HG03520 (cell line): Measurements from ENCODE around the gene QSOX1.

Experiments used
- ATAC-seq: cut with Tn5 transposase; IDR thresholded peaks from one replicate; pipeline ENCODE4 v1.9.1; 2021; ENCODE audit warnings: mild to moderate bottlenecking, moderate library complexity; ENCODE audit not compliant: unreplicated experiment

Gene QSOX1

DNA sequence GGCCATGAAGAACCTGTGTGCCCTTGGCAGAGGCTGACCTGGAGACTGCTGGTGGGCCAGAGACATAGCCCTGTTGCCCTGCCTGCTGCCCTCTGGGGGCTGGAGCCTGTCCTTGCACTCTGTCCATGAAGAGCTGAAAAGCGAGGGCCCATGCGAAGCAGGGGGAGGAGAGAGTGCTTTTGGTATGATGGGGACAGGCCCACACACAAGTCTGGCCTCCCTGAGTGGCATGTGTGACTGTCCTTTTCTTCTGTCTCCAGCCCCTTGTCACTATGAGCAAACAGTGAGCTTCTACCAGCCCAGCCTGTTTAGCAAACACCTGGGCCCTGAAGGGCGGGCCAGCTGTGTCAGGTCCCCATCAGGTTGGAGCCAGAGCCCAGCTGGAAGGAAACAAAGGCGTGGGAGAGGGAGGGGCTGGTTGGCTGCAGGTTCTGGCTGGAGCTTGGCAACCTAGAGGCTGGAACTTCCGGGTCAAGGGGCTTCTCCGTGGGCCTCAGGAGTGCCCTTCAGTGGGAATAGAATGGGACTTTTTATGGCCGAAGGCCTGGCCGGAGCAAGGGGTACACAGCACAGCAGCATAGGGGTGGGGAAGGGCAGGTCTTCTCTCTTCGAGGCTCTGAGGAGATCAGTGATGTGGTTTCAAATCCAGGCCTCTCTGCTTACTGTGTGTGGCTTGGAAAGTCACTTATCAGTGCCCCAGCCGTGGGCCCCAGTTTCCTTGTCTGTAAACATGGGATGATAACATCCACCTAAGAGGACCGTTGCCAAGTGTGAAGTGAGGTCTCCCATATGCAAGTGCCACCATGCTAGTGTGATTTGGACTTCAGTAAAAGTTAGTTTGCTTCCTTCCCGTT lies 14.3 kb downstream of the QSOX1 start:
- no peak for ATAC-seq

DNA sequence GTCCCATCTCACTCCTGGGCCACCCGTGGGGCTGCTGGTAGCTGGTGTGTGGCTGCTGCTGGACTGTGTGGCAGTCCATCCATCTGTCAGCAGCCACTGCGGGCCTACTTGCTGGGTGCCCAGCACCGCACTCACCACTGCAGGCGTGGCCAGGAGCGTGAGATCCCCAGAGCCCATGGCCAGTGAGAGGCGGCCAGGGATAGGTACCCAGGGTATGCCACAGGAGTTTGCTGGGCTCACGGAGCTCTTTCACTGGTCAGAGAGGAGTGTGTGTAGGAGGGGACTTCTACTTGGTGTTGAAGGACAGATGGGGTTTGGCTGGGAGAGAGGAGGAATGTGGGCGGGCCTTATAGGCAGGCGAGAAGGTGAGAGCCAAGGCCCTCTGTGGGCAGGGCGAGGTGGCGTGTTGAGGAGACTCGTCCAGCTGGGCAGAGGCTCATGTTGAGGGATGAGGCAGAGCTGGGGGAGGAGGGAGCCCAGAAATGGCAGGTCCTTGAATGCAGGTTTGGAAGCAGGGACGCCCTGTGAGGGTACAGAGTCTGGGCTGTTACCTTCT lies 15.0 kb downstream of the QSOX1 start:
- ATAC-seq = no peak

DNA sequence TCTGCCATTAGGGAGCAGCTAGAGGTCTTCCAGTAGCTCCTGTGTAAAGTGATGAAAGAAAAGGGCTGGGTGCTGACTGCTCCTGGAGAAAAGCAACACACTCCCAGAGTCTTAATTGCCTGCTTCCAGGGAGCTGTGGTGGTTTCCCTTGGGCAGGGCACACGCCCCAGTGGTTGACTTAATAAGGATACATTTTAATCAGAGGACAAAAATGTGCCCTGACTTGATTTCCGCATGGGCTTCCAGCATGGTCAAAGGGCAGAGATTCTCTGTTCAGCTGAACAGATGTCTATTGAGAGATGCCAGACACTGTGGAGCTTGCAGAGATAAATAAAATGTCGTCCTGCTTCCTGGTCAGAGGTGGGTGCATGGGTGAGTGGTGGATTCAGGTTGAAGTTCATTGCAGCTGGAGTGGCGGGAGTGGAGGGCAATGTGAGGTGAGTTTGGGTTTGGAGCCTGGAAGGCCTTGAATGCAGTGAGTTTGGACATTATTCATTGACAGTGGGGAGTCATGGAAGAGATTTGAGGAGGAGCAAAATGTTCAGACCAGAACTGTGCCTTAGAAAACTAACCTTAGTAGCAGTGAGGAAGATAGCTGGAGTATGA lies 16.0 kb downstream of the QSOX1 start:
- ATAC-seq = no peak

DNA sequence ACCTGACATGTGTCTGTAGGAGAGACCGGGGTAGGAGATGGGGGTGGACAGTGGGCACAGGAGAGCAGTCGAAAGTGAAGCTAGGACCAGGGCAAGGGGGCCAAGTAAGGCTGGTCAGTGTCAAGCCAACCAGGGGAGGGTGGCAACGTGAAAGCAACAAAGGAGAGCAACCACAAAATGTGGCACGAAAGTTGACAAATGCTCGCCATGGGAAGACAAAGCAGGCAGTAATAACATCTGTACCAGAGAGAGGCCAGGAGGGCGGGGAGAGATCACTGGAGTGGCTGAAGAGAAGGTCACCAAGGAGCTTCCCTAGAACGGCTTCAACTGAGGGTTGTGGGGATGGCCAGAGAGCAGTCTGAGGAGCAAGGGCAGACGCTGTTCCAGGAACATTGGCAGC lies 17.0 kb downstream of the QSOX1 start:
- ATAC-seq = no peak

DNA sequence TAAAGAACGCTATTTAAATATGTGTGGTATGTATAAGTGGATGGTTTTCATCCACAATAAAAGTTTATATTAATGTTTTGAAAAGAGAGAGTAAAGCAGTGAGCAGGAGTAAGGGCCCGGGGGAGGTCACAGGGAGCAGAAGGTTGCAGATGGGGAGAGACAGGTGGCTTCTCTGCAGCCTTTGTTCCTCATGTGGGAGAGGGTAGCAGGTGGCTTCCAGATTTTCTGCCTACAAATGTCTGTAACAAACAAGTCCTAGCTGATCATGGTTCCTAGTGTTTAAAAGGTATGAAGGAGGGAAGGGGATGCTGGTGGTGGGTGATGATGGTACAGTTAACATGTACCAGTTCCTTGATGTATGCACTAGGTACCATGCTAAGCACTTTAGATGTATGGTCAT lies 18.8 kb downstream of the QSOX1 start:
- no peak for ATAC-seq

DNA sequence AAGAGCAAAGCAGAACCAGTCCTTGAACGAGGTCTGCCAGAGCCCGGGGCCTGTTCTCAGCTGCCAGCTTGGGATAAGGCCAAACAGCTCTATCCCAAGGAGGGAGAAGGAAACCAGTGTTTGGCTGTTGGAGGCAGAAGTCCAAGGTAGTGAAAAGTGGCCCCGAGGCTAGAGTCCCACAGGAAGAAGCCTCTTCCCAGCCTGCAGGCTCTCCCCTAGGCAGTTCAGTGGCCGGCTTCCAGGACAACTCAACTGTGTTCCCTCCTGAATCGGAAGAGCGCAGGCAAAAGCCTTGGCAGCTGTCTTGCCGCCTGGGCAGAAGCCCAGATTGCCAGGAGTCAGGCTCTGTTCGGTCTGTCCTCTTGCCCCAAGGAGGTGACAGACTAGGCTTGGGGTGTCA lies 19.3 kb downstream of the QSOX1 start:
- ATAC-seq = no peak

DNA sequence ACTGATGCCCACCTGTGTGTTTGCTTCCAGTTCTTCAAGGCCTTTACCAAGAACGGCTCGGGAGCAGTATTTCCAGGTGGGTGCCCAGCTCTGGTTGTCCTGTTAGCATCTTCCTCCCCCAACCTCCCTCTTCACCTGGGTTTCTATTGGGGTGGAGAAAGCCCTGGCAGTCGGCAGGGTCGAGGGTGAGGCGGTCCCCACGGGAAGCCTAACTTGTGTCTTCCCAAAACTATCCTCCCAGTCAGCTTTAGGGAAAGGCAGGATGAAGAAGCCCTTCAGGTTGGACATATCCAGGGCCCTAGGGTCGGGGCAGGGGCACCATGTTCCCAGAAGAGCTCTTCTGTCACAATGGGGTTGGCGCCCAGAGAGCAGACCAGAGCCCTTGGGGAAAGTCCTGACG lies 20.6 kb downstream of the QSOX1 start:
- ATAC-seq = no peak

DNA sequence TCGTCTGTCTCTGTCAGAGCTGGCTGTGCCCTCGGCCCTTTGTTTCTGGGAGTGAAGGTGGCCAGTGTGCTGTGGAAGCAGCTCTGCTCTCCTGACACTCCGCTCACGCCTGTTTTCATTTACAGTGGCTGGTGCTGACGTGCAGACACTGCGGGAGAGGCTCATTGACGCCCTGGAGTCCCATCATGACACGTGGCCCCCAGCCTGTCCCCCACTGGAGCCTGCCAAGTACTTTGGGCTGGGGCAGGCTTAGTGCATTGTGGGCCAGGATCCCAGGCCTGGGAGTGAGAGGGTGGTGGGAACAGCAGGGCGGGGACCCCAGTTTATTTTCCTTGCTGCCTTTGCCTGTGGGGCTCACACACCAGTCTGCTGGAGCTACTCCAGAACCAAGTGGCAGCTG lies 21.1 kb downstream of the QSOX1 start:
- ATAC-seq = no peak

DNA sequence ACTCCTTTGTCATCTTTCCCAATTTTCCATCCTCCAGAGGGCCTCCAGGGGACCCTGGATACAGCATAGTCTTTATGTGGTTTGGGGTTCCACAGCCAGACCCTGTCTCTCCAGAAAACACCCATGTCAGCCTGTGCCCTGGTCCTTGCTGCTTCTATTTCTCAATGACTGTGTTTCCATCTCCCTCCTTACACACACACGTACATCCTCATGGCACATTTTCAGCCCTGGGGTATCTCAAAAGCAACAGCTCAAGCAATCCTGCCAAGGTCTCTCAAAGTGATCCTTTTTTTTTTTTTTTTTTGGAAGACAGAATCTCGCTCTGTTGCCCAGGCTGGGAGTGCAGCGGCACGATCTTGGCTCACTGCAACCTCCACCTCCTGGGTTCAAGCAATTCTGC lies 22.3 kb downstream of the QSOX1 start:
- ATAC-seq = no peak

DNA sequence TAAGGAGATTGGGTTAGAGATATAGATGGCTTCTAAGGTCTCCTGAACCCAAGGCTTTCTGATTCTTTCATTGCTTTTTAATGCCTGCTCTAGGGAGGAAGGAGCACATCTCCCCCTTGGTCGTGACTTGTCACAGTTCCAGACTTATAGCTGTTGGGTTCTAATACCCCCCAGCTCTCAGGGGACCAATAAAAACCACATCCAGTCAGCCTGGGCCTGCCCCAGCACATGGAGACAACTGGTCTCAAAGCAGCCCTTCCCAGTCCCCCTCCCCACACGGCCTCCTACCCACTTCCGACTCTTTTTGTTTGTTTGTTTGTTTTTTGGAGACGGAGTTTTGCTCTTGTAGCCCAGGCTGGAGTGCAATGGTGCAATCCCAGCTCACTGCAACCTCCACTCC lies 23.3 kb downstream of the QSOX1 start:
- no peak for ATAC-seq

DNA sequence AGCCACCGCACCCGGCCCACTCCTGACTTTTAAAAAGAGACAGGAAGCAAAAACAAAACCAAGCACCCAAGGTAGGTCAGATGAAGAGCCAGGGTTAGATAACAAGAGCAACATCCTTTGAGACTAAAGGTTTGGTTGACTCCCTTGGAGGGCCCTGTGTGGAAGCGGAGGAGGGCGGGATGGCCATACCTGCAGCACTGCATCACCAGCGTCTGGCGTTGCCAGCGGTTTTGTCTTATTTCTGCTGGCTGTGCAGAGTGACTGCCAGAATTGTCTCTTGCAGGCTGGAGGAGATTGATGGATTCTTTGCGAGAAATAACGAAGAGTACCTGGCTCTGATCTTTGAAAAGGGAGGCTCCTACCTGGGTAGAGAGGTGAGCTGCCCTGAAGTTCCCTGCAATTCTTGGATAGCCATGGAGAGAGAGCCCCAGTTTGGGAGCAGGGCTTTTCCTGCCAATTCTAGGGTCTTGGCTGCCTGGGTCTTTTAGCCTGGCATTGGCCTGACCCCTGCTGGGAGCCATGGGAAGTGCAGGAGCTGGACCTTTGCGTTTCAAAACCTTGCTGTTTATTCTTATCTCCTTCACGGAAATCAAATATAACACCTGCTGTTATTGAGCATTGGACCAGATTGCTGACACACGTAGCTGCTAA lies 24.0 kb downstream of the QSOX1 start:
- ATAC-seq = no peak

DNA sequence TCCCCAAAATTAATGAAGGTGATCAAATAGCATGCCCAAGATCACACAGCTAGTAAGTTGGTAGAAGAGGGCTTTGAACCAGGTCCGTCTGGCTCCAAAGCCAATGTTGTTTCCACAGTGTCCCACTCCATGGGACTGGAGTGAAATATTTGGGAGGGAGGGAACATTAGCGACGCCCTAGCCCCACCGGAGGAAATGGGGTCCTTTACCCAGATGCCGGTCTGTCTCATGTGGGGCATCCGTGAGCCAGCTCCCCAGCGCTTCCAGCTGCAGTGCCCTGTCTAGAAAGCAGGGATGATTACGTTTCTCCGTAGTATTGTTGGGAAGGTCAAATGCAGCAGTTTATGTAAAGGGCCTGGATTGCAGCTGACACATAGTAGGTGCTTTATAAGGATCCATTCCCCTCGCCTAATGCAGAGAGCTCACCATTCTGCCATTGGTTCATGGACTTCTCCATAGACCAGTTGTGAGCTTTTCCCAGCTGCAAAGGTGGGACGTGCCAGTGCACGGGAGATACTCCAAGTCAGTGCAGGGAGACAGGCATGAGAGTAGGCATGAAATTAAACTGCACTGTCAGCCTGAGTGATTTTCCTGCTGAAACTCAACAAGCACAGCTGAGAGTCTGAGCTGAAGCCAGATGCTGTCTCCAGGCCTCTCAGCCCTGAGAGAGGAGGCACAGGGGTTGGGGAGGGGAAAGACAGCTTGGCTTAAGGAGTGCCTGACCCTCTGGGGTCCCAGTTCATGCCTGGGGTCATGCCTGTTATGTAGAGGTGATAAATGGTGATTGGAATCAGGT lies 24.7 kb downstream of the QSOX1 start:
- ATAC-seq = no peak

DNA sequence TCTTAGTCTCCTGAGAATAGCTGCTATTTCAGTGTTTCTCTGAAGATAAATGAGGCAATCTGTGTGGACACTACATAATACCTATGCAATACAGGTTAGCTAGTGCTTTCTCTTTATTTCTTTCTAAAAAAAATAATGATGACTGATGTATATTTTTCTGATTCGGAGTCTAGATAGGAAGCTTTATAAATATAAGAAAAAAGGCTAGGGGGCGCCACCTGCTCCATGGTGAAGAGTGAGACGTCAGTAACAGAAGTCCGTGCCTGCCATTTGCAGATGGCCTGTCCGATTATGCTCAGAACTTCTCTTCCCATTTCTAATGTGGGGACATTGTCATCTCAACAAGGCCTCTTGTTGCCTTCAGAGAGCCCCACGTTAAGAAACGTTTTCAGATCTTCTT lies 26.4 kb downstream of the QSOX1 start:
- no peak for ATAC-seq

DNA sequence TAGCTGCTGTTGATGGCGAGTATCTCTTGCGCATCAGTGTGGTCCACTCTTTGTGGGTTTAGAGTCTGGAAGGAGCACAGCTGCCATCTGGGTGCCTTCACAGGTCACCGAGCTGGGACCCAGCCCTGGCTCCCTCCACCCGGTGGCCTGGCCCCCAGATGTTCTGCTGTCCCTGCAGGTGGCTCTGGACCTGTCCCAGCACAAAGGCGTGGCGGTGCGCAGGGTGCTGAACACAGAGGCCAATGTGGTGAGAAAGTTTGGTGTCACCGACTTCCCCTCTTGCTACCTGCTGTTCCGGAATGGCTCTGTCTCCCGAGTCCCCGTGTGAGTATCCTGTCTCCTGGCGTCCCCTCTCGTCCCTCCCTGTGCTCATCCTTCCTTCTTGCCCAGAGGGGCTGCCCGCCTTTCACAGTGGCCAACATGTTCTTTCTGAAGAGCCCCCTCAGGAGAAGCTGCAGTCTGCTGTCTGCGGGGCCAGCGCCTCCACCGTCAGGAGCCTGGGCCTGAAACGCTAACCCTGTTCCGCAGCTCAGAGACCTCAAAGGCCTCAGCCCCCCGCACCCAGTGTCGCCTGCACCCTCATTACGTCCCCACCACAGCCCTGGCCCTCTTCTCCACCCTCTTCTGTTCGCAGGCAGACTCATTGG lies 27.4 kb downstream of the QSOX1 start:
- no peak for ATAC-seq

DNA sequence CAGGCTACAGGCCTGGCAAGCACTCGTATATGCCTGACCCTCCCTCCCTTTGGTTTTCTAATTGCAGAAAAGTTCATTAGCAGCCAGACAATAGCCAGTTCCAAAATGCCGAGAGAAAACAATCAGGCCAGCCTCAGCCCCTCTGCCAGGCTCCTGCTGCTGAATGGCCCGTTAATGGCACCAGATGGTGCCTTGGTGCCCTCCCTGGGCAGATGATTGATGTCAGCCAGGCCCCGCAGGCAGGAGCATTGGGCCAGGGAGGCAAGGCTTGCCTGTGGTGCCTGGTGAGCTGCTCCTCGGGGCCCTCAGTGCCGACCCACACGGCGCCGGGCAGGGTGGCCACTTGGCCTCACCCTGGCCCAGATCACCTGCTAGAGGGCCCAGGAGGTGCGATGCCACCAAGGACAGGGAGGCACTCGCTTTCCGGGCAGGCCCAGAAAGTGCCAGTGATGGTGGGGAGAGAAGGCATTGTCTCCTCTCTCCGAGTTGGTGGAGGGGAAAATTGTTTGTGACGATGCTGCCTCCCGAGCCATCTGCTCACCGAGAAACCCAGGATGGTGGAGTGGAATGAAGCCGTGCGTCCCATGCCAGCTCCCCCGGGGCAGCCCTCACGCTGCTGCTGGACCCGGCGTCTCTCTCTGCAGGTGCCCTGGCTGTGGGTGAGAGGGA lies 28.1 kb downstream of the QSOX1 start:
- ATAC-seq = no peak

DNA sequence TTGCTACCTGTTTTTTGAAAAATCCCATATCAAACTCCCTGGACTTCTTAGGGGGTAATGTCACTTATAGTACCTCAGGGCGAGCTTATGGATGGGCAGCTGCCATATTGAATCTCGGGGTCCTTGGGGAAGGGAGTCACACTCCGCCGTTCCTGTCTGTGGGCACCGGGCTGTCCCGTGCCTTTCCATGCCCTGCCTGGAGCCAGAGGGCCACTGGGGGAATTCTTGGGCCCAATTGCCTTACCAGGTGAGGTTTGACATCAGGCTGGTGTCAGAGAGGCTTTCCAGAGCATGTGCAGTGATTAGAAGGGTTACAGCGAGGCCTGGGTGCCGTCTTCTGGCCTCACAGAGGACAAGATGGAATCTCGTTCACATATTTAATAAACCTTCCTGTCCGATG lies 28.8 kb downstream of the QSOX1 start:
- ATAC-seq = no peak

DNA sequence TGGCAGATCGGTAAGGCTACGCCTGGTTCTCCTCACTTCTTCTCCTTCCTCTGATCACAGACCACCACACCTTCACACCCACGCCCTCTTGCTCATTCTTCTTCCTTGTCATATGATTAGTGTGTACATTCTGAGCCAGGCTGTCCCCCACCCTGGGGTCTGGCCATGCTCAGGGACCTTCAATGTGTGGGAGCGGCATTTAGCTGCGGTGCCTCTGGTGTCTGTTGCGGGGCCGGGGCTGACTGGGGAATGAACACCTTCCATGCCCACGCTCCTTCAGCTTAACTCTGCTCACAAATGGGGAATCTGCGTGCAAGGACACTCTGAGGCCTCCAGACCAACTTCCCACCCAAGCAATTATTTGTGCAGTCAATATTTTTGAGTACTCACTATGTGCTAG lies 29.4 kb downstream of the QSOX1 start:
- ATAC-seq = no peak

DNA sequence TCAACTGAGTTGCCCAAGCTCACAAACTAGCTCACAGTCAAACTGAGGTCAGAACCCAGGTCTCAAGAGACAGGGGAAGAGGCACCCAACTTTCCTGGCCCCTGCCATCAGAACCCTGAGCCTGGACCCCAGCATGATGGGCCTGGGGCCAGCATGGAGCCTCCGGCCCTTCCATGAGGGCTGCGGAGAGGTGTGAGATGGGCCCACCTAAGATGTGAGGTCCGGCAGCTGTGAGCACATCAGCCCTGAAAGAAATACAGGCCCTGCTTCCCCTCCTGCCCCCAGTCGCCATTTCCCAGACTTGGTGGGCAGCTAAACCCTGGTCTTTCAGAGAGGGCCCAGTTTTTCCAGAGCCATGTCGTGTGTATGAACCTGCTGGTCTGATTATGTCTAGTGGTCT lies 30.6 kb downstream of the QSOX1 start:
- no peak for ATAC-seq

DNA sequence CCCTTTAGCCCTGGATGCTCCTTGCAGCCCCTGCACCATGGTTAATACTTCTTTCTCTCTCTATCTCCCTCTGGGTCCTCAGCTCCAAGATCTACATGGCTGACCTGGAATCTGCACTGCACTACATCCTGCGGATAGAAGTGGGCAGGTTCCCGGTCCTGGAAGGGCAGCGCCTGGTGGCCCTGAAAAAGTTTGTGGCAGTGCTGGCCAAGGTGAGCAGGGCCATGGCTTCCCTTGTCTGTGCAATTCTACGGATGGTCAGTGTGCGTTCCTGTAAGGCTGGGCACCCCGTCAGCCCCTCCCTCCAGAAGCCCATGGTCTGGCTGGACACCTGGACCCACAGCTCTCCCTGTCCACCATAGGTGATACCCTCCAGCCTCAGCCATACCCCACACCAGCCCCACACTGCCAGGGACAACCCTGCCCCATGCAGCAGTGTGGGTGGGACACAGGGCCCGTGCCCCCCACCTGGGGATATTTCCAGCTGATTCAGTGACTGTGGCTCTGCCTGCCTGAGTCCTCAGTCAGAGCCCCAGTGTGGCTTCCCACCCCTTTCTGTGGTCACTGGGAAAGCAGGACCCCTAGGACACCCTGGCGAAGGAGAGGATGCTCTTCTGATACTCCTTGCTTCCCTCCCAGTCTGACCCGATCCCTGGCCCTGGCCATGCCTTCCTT lies 31.4 kb downstream of the QSOX1 start:
- no peak for ATAC-seq

DNA sequence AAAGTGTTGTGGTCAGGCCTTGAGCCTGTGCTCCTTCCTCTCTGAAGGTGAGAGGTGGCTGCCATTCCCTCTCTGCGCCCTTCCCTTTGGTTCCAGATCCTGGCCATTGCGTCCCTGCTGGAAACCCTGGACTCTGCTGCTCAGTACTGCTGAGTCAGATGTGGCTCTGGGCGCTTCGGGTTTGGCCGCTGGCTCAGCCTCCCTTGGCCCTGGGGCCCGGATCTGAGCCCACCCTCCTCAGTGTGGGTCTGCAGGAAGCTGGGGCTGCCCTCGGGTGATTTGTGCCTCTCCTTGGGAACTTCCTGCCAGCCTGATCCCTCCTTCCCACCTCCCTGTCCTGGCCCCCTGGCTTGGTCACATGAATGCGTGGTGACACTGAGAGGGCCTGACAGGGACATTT lies 32.2 kb downstream of the QSOX1 start:
- ATAC-seq = no peak
